ENCODE data around the gene TALDO1. TPM values are rescaled to one million over a fixed set of nuclear protein-coding genes. Genes with fewer than 3 reads are reported as not detected.

TALDO1 gene
- total RNA-seq, 1 experiment from 2014 or later: 173 TPM

DNA sequence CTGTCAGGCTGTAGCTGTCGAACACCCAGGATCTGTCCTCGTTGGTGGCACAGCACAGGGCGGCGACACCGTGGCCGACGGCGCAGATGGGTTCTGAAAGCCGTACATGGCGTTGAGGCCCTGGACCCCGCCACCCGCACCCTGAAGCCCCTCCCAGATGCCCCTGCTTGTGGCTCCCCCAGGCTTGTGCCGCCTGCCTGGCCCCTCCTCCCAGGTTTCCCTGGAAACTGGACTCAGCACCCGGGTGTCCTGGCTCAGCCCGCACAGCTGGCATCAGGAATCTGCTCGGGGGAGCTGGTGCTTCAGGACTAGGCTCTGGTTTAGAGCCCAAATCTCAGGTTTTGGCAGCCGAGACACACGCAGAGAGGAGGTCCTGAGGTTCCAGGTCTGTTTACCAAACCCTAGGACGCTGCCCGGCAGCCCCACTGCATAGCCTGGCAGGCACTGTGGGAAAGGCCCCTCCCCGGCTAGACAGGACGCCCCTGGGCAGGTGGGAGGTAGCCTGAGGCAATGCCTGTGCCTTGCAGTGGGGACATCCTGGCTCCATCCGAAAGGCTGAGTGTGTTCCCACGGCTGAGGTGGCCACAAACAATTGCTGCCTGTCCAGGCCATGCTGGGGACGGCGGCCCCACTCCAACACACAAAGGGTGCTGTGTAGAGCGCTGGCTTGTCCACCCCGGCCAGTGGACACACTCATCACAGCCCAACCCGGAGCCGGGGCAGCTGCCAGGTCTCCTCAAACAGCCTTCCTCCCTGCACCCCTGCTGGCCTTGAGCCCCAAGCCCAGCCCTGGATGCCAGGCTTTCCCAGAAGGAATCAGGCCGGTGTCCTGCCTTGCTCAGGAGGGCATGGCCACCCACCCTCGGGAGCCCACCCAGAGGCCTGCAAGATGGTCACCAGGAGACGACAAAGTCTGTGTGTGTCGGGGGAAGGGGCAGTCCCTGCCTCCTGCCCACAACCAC lies 25.4 kb downstream of the TALDO1 start:
- H3K4me1 ChIP-seq (ENCODE audit: insufficient read depth, low read length, poor library complexity, severe bottlenecking): peaks cover 9% of the 10 kb centered on the region
- ChIA-PET CTCF (no interaction called here), POLR2A (ENCODE audit: low non-redundant PET) (no interaction called here)
- no TSS peak for BruUV-seq (replicated peaks)
- peaks cover 27% of the 10 kb centered on the region for H3K36me3 ChIP-seq (ENCODE audit: insufficient read depth, low read length, poor library complexity, severe bottlenecking)
- intact Hi-C loops (cut with micrococcal nuclease; ENCODE audit: unreplicated experiment): no loop called here
- no peak for DNase-seq (ENCODE audit: low spot score)
- no peaks in the 10 kb centered on the region for H3K9me3 ChIP-seq (ENCODE audit: low read depth, low read length, poor library complexity, severe bottlenecking)
- no peak overlapping the region for H3K27ac ChIP-seq (ENCODE audit: low read depth, low read length, poor library complexity, severe bottlenecking)
- no peak overlapping the region for H3K4me3 ChIP-seq (ENCODE audit: low read depth, low read length, poor library complexity, severe bottlenecking)
- TF ChIP-seq, protein P1, sequence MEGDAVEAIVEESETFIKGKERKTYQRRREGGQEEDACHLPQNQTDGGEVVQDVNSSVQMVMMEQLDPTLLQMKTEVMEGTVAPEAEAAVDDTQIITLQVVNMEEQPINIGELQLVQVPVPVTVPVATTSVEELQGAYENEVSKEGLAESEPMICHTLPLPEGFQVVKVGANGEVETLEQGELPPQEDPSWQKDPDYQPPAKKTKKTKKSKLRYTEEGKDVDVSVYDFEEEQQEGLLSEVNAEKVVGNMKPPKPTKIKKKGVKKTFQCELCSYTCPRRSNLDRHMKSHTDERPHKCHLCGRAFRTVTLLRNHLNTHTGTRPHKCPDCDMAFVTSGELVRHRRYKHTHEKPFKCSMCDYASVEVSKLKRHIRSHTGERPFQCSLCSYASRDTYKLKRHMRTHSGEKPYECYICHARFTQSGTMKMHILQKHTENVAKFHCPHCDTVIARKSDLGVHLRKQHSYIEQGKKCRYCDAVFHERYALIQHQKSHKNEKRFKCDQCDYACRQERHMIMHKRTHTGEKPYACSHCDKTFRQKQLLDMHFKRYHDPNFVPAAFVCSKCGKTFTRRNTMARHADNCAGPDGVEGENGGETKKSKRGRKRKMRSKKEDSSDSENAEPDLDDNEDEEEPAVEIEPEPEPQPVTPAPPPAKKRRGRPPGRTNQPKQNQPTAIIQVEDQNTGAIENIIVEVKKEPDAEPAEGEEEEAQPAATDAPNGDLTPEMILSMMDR (conservative IDR thresholded peaks at IDR 0.05; ENCODE audit: low read depth, low read length): no peak
- TF ChIP-seq EZH2 (IDR thresholded peaks at IDR 0.05; ENCODE audit: borderline replicate concordance, low read depth, low read length, poor library complexity, severe bottlenecking): no peak
- no peaks in the 10 kb centered on the region for H3K27me3 ChIP-seq (replicated peaks; ENCODE audit: insufficient read depth, low read depth, low read length, poor library complexity)

GRCh38 chr11:773425-773824 lies 26.2 kb downstream of the TALDO1 start:
- no peak overlapping the region for H3K27ac ChIP-seq (ENCODE audit: low read depth, low read length, poor library complexity, severe bottlenecking)
- no peak overlapping the region for H3K4me3 ChIP-seq (ENCODE audit: low read depth, low read length, poor library complexity, severe bottlenecking)
- intact Hi-C loops (cut with micrococcal nuclease; ENCODE audit: unreplicated experiment): no loop called here
- no peaks in the 10 kb centered on the region for H3K9me3 ChIP-seq (ENCODE audit: low read depth, low read length, poor library complexity, severe bottlenecking)
- CTCF ChIA-PET: no interaction called here
- H3K36me3 ChIP-seq (ENCODE audit: insufficient read depth, low read length, poor library complexity, severe bottlenecking): peaks cover 27% of the 10 kb centered on the region
- TF ChIP-seq EZH2 (IDR thresholded peaks at IDR 0.05; ENCODE audit: borderline replicate concordance, low read depth, low read length, poor library complexity, severe bottlenecking): no peak
- TF ChIP-seq, protein P1 (conservative IDR thresholded peaks at IDR 0.05; ENCODE audit: low read depth, low read length): no peak
- no peaks in the 10 kb centered on the region for H3K27me3 ChIP-seq (replicated peaks; ENCODE audit: insufficient read depth, low read depth, low read length, poor library complexity)
- BruUV-seq (replicated peaks): no TSS peak
- POLR2A ChIA-PET (ENCODE audit: low non-redundant PET): no interaction called here
- peaks cover 9% of the 10 kb centered on the region for H3K4me1 ChIP-seq (ENCODE audit: insufficient read depth, low read length, poor library complexity, severe bottlenecking)
- DNase-seq (ENCODE audit: low spot score): no peak

DNA sequence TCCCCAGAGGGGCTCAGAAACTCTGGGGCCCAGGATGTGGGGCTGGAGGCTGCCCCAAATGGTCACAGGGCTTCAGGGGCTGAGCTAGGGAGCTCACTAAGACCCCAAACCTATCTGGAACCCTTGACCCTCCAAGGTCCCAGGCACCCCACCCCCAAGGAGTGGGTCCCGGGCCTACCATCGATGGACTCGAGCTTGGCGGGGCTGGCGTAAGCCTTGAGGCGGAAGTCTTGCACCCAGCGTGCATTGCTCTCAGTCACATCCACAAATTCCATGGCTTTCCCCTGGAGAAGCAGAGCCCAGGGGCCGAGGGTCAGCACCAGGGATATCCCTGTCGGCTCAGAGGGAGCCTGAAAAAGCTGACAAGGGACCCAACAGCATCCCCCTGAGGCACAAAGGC lies 26.6 kb downstream of the TALDO1 start:
- CTCF ChIA-PET: no interaction called here
- no peak for DNase-seq (ENCODE audit: low spot score)
- no TSS peak for BruUV-seq (replicated peaks)

More for the DNA sequence above, 26.6 kb downstream of the TALDO1 start:
- Histone ChIP-seq H3K36me3 (ENCODE audit: insufficient read depth, low read length, poor library complexity, severe bottlenecking) (peaks cover 27% of the 10 kb centered on the region), H3K4me1 (ENCODE audit: insufficient read depth, low read length, poor library complexity, severe bottlenecking) (peaks cover 9% of the 10 kb centered on the region), H3K27me3 (replicated peaks; ENCODE audit: insufficient read depth, low read depth, low read length, poor library complexity) (no peaks in the 10 kb centered on the region), H3K27ac (ENCODE audit: low read depth, low read length, poor library complexity, severe bottlenecking) (no peak overlapping the region), H3K9me3 (ENCODE audit: low read depth, low read length, poor library complexity, severe bottlenecking) (no peaks in the 10 kb centered on the region), H3K4me3 (ENCODE audit: low read depth, low read length, poor library complexity, severe bottlenecking) (no peak overlapping the region)
- TF ChIP-seq EZH2 (IDR thresholded peaks at IDR 0.05; ENCODE audit: borderline replicate concordance, low read depth, low read length, poor library complexity, severe bottlenecking): no peak
- TF ChIP-seq, protein P1 (conservative IDR thresholded peaks at IDR 0.05; ENCODE audit: low read depth, low read length): no peak
- POLR2A ChIA-PET (ENCODE audit: low non-redundant PET): no interaction called here
- intact Hi-C loops (cut with micrococcal nuclease; ENCODE audit: unreplicated experiment): no loop called here
